HL-60 (cell line): ENCODE measurements around the gene DEPDC1.

Source experiments
- DNase-seq, 2 experiments: peaks; one replicate each; pipeline ENCODE4 v3.0.0-alpha.2; 2010 to 2020; ENCODE audit warnings: low read depth in 1 of 2, low spot score in 1 of 2
- H3K27ac ChIP-seq: fragments of 250-450 bp; sonication (Bioruptor Pico); replicated peaks from 2 replicates; pipeline ENCODE4 v1.5.1; 2020; ENCODE audit warnings: mild to moderate bottlenecking, moderate library complexity
- H3K27me3 ChIP-seq: fragments of 250-450 bp; sonication (Bioruptor Pico); 2 replicates; pipeline ENCODE4 v1.5.1; 2021; ENCODE audit warnings: mild to moderate bottlenecking, moderate library complexity; ENCODE audit not compliant: insufficient read depth, poor library complexity, severe bottlenecking
- H3K4me3 ChIP-seq: replicated peaks from 2 replicates; pipeline ENCODE4 v1.5.1; 2011; ENCODE audit warnings: mild to moderate bottlenecking, control low read depth, low read length; ENCODE audit not compliant: insufficient read depth
- CTCF ChIP-seq: IDR thresholded peaks from one replicate; pipeline ENCODE4 v1.5.1; 2011; ENCODE audit warnings: low read length, control low read depth, inconsistent platforms; ENCODE audit not compliant: insufficient read depth
- GABPA ChIP-seq: IDR thresholded peaks from 2 replicates; pipeline ENCODE4 v1.6.1; 2012; ENCODE audit warnings: low read depth
- POLR2AphosphoS5 ChIP-seq: IDR thresholded peaks from 2 replicates; pipeline ENCODE4 v1.6.1; 2012; ENCODE audit warnings: low read depth
- REST ChIP-seq: IDR thresholded peaks from 2 replicates; pipeline ENCODE4 v1.6.1; 2012; ENCODE audit warnings: low read depth; ENCODE audit not compliant: insufficient replicate concordance
- SPI1 ChIP-seq: IDR thresholded peaks from 2 replicates; pipeline ENCODE4 v1.6.1; 2012; ENCODE audit warnings: low read depth, mild to moderate bottlenecking, borderline replicate concordance

The DEPDC1 gene

GRCh38 chr1:68503085-68503484 lies 6.2 kb upstream of the DEPDC1 start:
- no peak overlapping the region for H3K4me3 ChIP-seq
- H3K27ac ChIP-seq, result no peak overlapping the region
- DNase-seq, result no peak
- TF ChIP-seq POLR2AphosphoS5 (no peak), REST (no peak), GABPA (no peak), SPI1 (no peak), CTCF (no peak)
- no peaks in the 10 kb centered on the region for H3K27me3 ChIP-seq

GRCh38 chr1:68497358-68497698 lies 446 bp upstream of the DEPDC1 start:
- no peak for TF ChIP-seq CTCF
- TF ChIP-seq REST, result no peak
- DNase-seq, result no peak
- Histone ChIP-seq H3K27ac (peak overlapping the region; percentile 85), H3K27me3 (no peaks in the 10 kb centered on the region), H3K4me3 (peak overlapping the region; percentile 65)

GRCh38 chr1:68495968-68496679 lies 758 bp downstream of the DEPDC1 start:
- peak overlapping the region; percentile 85 for H3K27ac ChIP-seq
- TF ChIP-seq SPI1, result no peak
- TF ChIP-seq CTCF, result no peak
- no peak for TF ChIP-seq GABPA
- TF ChIP-seq POLR2AphosphoS5, result no peak
- TF ChIP-seq REST, result no peak
- H3K27me3 ChIP-seq, result no peaks in the 10 kb centered on the region
- peak overlapping the region; percentile 65 for H3K4me3 ChIP-seq
- no peak for DNase-seq
